Skeletal muscle cell (primary cell): ENCODE data around the gene ROPN1.

Source experiments
- DNase-seq: peaks from one replicate; pipeline ENCODE4 v3.0.0-alpha.2; 2010; ENCODE audit warnings: low read depth
- H3K4me3 ChIP-seq: 2 replicates; pipeline ENCODE4 v1.5.1; 2011; ENCODE audit warnings: low read depth, mild to moderate bottlenecking, control low read depth, low read length, moderate library complexity

Gene ROPN1

GRCh38 chr3:123953735-123954134, 38.2 kb downstream of the ROPN1 start:
- no peak overlapping the region for H3K4me3 ChIP-seq
- DNase-seq, result no peak

GRCh38 chr3:123952844-123953520, 38.9 kb downstream of the ROPN1 start:
- DNase-seq, result no peak
- H3K4me3 ChIP-seq, result no peak overlapping the region

- DNase-seq, result no peak
- H3K4me3 ChIP-seq, result no peak overlapping the region
Observed at GRCh38 chr3:123951522-123952447, 40.1 kb downstream of the ROPN1 start.

GRCh38 chr3:123949641-123950040, 42.3 kb downstream of the ROPN1 start:
- DNase-seq, result peak; percentile 15

GRCh38 chr3:123948449-123948848, 43.5 kb downstream of the ROPN1 start:
- no peak for DNase-seq
- H3K4me3 ChIP-seq, result no peak overlapping the region

More at GRCh38 chr3:123949641-123950040, 42.3 kb downstream of the ROPN1 start:
- no peak overlapping the region for H3K4me3 ChIP-seq

- H3K4me3 ChIP-seq, result no peak overlapping the region
- DNase-seq, result no peak
Observed at GRCh38 chr3:123947482-123947881, 44.4 kb downstream of the ROPN1 start.

GRCh38 chr3:123941542-123941941, 50.4 kb downstream of the ROPN1 start:
- H3K4me3 ChIP-seq, result no peak overlapping the region
- DNase-seq, result no peak

- H3K4me3 ChIP-seq, result no peak overlapping the region
- no peak for DNase-seq
Observed at GRCh38 chr3:123941121-123941520, 50.8 kb downstream of the ROPN1 start.

- H3K4me3 ChIP-seq, result no peak overlapping the region
- no peak for DNase-seq
Observed at GRCh38 chr3:123939706-123940105, 52.2 kb downstream of the ROPN1 start.

GRCh38 chr3:123936400-123936799, 55.5 kb downstream of the ROPN1 start:
- DNase-seq, result no peak

GRCh38 chr3:123935830-123936229, 56.1 kb downstream of the ROPN1 start:
- no peak overlapping the region for H3K4me3 ChIP-seq
- DNase-seq, result no peak

More at GRCh38 chr3:123936400-123936799, 55.5 kb downstream of the ROPN1 start:
- no peak overlapping the region for H3K4me3 ChIP-seq

- DNase-seq, result no peak
- H3K4me3 ChIP-seq, result no peak overlapping the region
Observed at GRCh38 chr3:123934250-123934649, 57.7 kb downstream of the ROPN1 start.

GRCh38 chr3:123930445-123930844, 61.5 kb downstream of the ROPN1 start:
- no peak overlapping the region for H3K4me3 ChIP-seq
- DNase-seq, result no peak

- H3K4me3 ChIP-seq, result no peak overlapping the region
Observed at GRCh38 chr3:123929325-123929724, 62.6 kb downstream of the ROPN1 start.

GRCh38 chr3:123926396-123926795, 65.5 kb downstream of the ROPN1 start:
- H3K4me3 ChIP-seq, result no peak overlapping the region
- DNase-seq, result no peak

More at GRCh38 chr3:123929325-123929724, 62.6 kb downstream of the ROPN1 start:
- no peak for DNase-seq

- no peak overlapping the region for H3K4me3 ChIP-seq
- no peak for DNase-seq
Observed at GRCh38 chr3:123920868-123921267, 71.1 kb downstream of the ROPN1 start.

GRCh38 chr3:123920383-123920782, 71.5 kb downstream of the ROPN1 start:
- no peak for DNase-seq
- H3K4me3 ChIP-seq, result no peak overlapping the region

- no peak overlapping the region for H3K4me3 ChIP-seq
- no peak for DNase-seq
Observed at GRCh38 chr3:123919353-123919752, 72.6 kb downstream of the ROPN1 start.
